ENCODE measurements around the gene GPX5.

- TF ChIP-seq EGR1 (IDR thresholded peaks at IDR 0.05): no peak
- no peak for TF ChIP-seq CREB1 (IDR thresholded peaks at IDR 0.05; ENCODE audit: low read depth)
- TF ChIP-seq EP300 (IDR thresholded peaks at IDR 0.05; ENCODE audit: borderline replicate concordance): no peak
- no peak for TF ChIP-seq USF1 (IDR thresholded peaks at IDR 0.05)
- TF ChIP-seq CEBPB (IDR thresholded peaks at IDR 0.05): no peak
- TF ChIP-seq TEAD4 (IDR thresholded peaks at IDR 0.05): no peak
- no peak for TF ChIP-seq NFIC (IDR thresholded peaks at IDR 0.05)
- TF ChIP-seq TAF1 (IDR thresholded peaks at IDR 0.05; ENCODE audit: low read depth): no peak
- no peak for TF ChIP-seq REST (IDR thresholded peaks at IDR 0.05; ENCODE audit: low read depth)
- TF ChIP-seq RAD21 (IDR thresholded peaks at IDR 0.05; ENCODE audit: low read depth): no peak
- no peak for TF ChIP-seq TCF12 (IDR thresholded peaks at IDR 0.05; ENCODE audit: low read depth)
- TF ChIP-seq FOXM1 (IDR thresholded peaks at IDR 0.05; ENCODE audit: borderline replicate concordance, low read depth): no peak
- TF ChIP-seq YY1 (IDR thresholded peaks at IDR 0.05; ENCODE audit: low read depth): no peak
- no peak for TF ChIP-seq MAX (IDR thresholded peaks at IDR 0.05)
Observed at GRCh38 chr6:28558629-28559028, 32.9 kb downstream of the GPX5 start.
